Measurements from ENCODE around the gene ATP1B2.
"Not testable (repeated sequence)": the region's sequence is repeated elsewhere in the genome, so short reads cannot be mapped to it uniquely, and the experiment has no call there.

The ATP1B2 gene, protein sequence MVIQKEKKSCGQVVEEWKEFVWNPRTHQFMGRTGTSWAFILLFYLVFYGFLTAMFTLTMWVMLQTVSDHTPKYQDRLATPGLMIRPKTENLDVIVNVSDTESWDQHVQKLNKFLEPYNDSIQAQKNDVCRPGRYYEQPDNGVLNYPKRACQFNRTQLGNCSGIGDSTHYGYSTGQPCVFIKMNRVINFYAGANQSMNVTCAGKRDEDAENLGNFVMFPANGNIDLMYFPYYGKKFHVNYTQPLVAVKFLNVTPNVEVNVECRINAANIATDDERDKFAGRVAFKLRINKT

GRCh38 chr17:7650509-7651096, at the start of gene ATP1B2:
ATP1B2 (plus strand) TSS chr17:7650926; CDS start chr17:7651519, 593 bp downstream.
- no peak for TF ChIP-seq ZNF274 (IDR thresholded peaks at IDR 0.05; ENCODE audit: low read depth, low read length)
- H3K4me3 ChIP-seq (ENCODE audit: low read length), result peak within 1 kb of the TSS; percentile 43

GRCh38 chr17:7606280-7606679, 44.4 kb upstream of the ATP1B2 start:
- TF ChIP-seq ZNF274 (IDR thresholded peaks at IDR 0.05; ENCODE audit: low read depth, low read length), result no peak
- H3K4me3 ChIP-seq (ENCODE audit: low read length), result no peak overlapping the region

GRCh38 chr17:7610641-7611040, 40.1 kb upstream of the ATP1B2 start:
- no peak overlapping the region for H3K4me3 ChIP-seq (ENCODE audit: low read length)
- no peak for TF ChIP-seq ZNF274 (IDR thresholded peaks at IDR 0.05; ENCODE audit: low read depth, low read length)

GRCh38 chr17:7611635-7612293, 39.0 kb upstream of the ATP1B2 start:
- no peak for TF ChIP-seq ZNF274 (IDR thresholded peaks at IDR 0.05; ENCODE audit: low read depth, low read length)
- H3K4me3 ChIP-seq (ENCODE audit: low read length), result no peak overlapping the region

- no peak overlapping the region for H3K4me3 ChIP-seq (ENCODE audit: low read length)
- TF ChIP-seq ZNF274 (IDR thresholded peaks at IDR 0.05; ENCODE audit: low read depth, low read length), result no peak
Observed at GRCh38 chr17:7612294-7612640, 38.5 kb upstream of the ATP1B2 start.

DNA sequence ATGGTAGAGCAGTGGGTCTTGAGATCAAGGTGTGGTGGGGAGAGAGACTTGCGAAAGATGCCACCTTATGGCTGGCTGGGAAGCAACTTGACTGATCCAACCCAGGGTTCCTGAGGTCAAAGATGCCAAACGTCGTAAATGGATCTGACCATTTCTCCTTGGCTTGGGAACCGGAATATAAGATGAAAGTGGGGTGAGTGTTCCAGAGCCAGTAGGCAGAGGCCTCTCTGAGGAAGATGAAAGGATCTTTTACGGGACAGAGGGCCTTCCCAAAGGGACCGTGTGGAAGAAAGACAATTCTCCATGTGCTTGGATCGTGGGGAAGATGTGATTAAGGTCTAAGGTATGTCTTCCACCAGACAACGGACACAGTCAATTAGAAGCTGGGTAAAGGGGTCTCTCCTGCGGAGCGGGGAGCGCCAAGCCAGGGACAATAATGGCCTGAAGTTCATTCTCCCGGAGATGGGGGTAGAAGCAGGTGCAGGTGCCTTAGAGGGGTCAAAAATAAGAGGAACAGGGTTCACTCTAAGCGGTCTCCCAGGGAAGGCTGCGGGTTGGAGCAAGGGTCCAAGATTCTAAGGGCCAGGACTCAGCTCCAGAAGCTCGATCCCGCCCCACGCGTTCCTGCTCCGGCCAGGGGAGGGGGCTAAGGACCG, 36.8 kb upstream of the ATP1B2 start:
- peak overlapping the region; percentile 82 for H3K4me3 ChIP-seq (ENCODE audit: low read length)
- no peak for TF ChIP-seq ZNF274 (IDR thresholded peaks at IDR 0.05; ENCODE audit: low read depth, low read length)

- peak within 1 kb of the TSS; percentile 82 for H3K4me3 ChIP-seq (ENCODE audit: low read length)
- TF ChIP-seq ZNF274 (IDR thresholded peaks at IDR 0.05; ENCODE audit: low read depth, low read length), result no peak
Observed at GRCh38 chr17:7614425-7615264, 36.1 kb upstream of the ATP1B2 start, which contains the start of gene FXR2. FXR2 (minus strand) TSS chr17:7614897; CDS start chr17:7614532, 365 bp downstream.

- TF ChIP-seq ZNF274 (IDR thresholded peaks at IDR 0.05; ENCODE audit: low read depth, low read length), result no peak
- H3K4me3 ChIP-seq (ENCODE audit: low read length), result peak overlapping the region; percentile 63; the same call in 1 of the 2 replicates
Observed at GRCh38 chr17:7615265-7615747, 35.4 kb upstream of the ATP1B2 start.

- H3K4me3 ChIP-seq (ENCODE audit: low read length), result no peak overlapping the region
- TF ChIP-seq ZNF274 (IDR thresholded peaks at IDR 0.05; ENCODE audit: low read depth, low read length), result no peak
Observed at GRCh38 chr17:7618608-7619007, 32.1 kb upstream of the ATP1B2 start.

- TF ChIP-seq ZNF274 (IDR thresholded peaks at IDR 0.05; ENCODE audit: low read depth, low read length), result no peak
- H3K4me3 ChIP-seq (ENCODE audit: low read length), result no peak overlapping the region
Observed at GRCh38 chr17:7620835-7621234, 29.9 kb upstream of the ATP1B2 start.

DNA sequence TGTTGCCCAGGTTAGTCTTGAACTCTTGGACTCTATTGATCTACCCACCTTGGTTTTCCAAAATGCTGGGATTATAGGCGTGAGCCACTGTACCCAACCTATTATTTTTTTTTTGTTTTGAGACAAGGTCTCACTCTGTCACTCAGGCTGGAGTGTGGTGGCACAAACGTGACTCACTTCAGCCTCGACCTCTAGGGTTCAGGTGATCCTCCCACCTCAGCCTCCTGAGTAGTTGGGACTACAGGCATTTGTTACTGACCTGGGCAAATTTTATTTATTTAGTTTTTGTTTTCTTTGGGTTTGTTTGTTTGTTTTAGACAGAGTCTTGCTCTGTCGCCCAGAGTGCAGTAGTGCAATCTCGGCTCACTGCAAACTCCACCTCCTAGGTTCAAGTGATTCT, 27.1 kb upstream of the ATP1B2 start:
- TF ChIP-seq ZNF274 (IDR thresholded peaks at IDR 0.05; ENCODE audit: low read depth, low read length), result no peak
- H3K4me3 ChIP-seq (ENCODE audit: low read length), result no peak overlapping the region

DNA sequence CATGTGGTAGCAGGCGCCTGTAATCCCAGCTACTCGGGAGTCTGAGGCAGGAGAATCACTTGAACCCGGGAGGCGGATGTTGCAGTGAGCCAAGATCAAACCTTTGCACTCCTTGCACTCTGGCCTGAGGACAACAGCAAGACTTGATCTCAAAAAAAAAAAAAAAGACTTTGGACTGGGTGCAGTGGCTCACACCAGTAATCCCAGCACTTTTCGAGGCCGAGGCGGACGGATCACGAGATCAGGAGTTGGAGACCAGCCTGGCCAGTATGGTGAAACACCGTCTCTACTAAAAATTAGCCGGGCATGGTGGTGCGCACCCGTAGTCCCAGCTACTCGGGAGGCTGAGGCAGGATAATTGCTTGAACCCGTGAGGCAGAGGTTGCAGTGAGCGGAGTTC, 25.0 kb upstream of the ATP1B2 start:
- not testable (repeated sequence) for H3K4me3 ChIP-seq (ENCODE audit: low read length)

GRCh38 chr17:7626307-7626706, 24.4 kb upstream of the ATP1B2 start:
- H3K4me3 ChIP-seq (ENCODE audit: low read length), result no peak overlapping the region
- TF ChIP-seq ZNF274 (IDR thresholded peaks at IDR 0.05; ENCODE audit: low read depth, low read length), result no peak

DNA sequence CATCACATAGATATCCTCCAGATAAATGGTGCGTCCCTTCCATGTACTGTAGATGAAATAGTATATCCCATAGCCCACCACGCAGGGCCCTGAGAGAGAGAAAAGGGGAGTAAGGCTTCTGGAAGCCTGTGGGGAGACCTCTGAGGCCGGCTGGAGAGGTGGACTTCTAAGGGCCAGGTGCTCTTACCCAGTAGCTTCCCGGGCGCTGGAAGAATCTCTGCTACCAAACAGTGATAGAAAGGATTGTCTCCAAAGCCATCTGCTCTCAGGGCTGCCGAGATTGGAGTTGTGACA, 23.8 kb upstream of the ATP1B2 start:
- peak overlapping the region; percentile 82 for H3K4me3 ChIP-seq (ENCODE audit: low read length)
- no peak for TF ChIP-seq ZNF274 (IDR thresholded peaks at IDR 0.05; ENCODE audit: low read depth, low read length)

Data from GM08714 (cell line).